Ascending aorta (tissue), 2 donors: Measurements from ENCODE around the gene ITPK1. TPM values are rescaled to one million over a fixed set of nuclear protein-coding genes. Genes with fewer than 3 reads are reported as not detected.

Experiments used
- DNase-seq, 2 donors: peaks; one replicate each; pipeline ENCODE4 v3.0.0-alpha.2; 2019; ENCODE audit warnings: low spot score in 2 of 2
- H3K27ac ChIP-seq, 2 donors: fragments of 200-600 bp; sonication (generic); one replicate each; pipeline ENCODE4 v1.5.1; 2016 to 2017; ENCODE audit warnings: mild to moderate bottlenecking in 1 of 2
- H3K27me3 ChIP-seq: fragments of 200-600 bp; sonication (generic); one replicate; pipeline ENCODE4 v1.5.1; 2017
- H3K36me3 ChIP-seq, 2 donors: fragments of 200-600 bp; sonication (generic); one replicate each; pipeline ENCODE4 v1.5.1; 2016
- H3K4me1 ChIP-seq, 2 donors: fragments of 200-600 bp; sonication (generic); one replicate each; pipeline ENCODE4 v1.5.1; 2016 to 2017; ENCODE audit warnings: mild to moderate bottlenecking in 1 of 2
- H3K4me3 ChIP-seq, 2 donors: fragments of 200-600 bp; sonication (generic); one replicate each; pipeline ENCODE4 v1.5.1; 2016 to 2017; ENCODE audit warnings: mild to moderate bottlenecking in 1 of 2
- H3K9me3 ChIP-seq, 2 donors: fragments of 200-600 bp; sonication (generic); one replicate each; pipeline ENCODE4 v1.5.1; 2016
- CTCF ChIP-seq, 3 experiments: fragments of 200-600 bp in 2 of 3; fragments of 450-650 bp in 1 of 3; sonication (generic) in 2 of 3; IDR thresholded peaks; one replicate each; pipeline ENCODE4 v1.5.1; 2016 to 2019; ENCODE audit warnings: antibody characterized with exemption in 3 of 3, mild to moderate bottlenecking in 1 of 3, moderate library complexity in 1 of 3
- intact Hi-C: fragments of 100-400 bp; cut with DNase I; formaldehyde crosslinking; loops from one replicate; pipeline ENCODE4 v1.15.1; 2023
- total RNA-seq: library from RNA; depleted of rRNA; stranded (reverse); fragments of >200 nt; gene quantifications from one replicate; pipeline ENCODE4 v1.1.0, GENCODE V29; 2016

ITPK1 gene
- total RNA-seq, 1 donor from 2014 or later = 85.3 TPM

- Histone ChIP-seq H3K9me3 (no peaks in the 10 kb centered on the region), H3K27me3 (no peaks in the 10 kb centered on the region), H3K4me3 (no peak overlapping the region), H3K27ac (no peak overlapping the region), H3K4me1 (peaks cover 0 to 3% of the 10 kb centered on the region in 2 donors), H3K36me3 (no peaks in the 10 kb centered on the region)
- DNase-seq = no peak
- no peak for TF ChIP-seq CTCF (IDR thresholded peaks at IDR 0.05)
- intact Hi-C loops = no loop called here
These were observed 91.8 kb downstream of the ITPK1 start for GRCh38 chr14:93023802-93024434.

GRCh38 chr14:93023039-93023438 is 92.7 kb downstream of the ITPK1 start:
- Histone ChIP-seq H3K9me3 (no peaks in the 10 kb centered on the region), H3K4me3 (no peak overlapping the region), H3K27me3 (no peaks in the 10 kb centered on the region), H3K4me1 (peaks cover 0 to 3% of the 10 kb centered on the region in 2 donors), H3K27ac (no peak overlapping the region), H3K36me3 (no peaks in the 10 kb centered on the region)
- no peak for TF ChIP-seq CTCF (IDR thresholded peaks at IDR 0.05)
- intact Hi-C loops = no loop called here
- DNase-seq = no peak

- no peak for DNase-seq
- Histone ChIP-seq H3K27me3 (no peaks in the 10 kb centered on the region), H3K9me3 (no peaks in the 10 kb centered on the region), H3K4me1 (peaks cover 0 to 3% of the 10 kb centered on the region in 2 donors), H3K27ac (no peak overlapping the region), H3K4me3 (no peak overlapping the region), H3K36me3 (peaks cover 0 to 7% of the 10 kb centered on the region in 2 donors)
- intact Hi-C loops = no loop called here
- TF ChIP-seq CTCF (IDR thresholded peaks at IDR 0.05) = no peak
These were observed 95.8 kb downstream of the ITPK1 start for GRCh38 chr14:93019970-93020369.

GRCh38 chr14:93019367-93019843 is 96.3 kb downstream of the ITPK1 start:
- intact Hi-C loops = no loop called here
- DNase-seq = no peak
- no peak overlapping the region for H3K27ac ChIP-seq

GRCh38 chr14:93018366-93018765 is 97.4 kb downstream of the ITPK1 start:
- Histone ChIP-seq H3K9me3 (no peaks in the 10 kb centered on the region), H3K27ac (no peak overlapping the region), H3K27me3 (no peaks in the 10 kb centered on the region), H3K4me1 (peaks cover 0 to 10% of the 10 kb centered on the region in 2 donors), H3K36me3 (peaks cover 0 to 7% of the 10 kb centered on the region in 2 donors), H3K4me3 (no peak overlapping the region)
- no peak for DNase-seq
- TF ChIP-seq CTCF (IDR thresholded peaks at IDR 0.05) = no peak
- intact Hi-C loops = no loop called here

More at GRCh38 chr14:93019367-93019843, 96.3 kb downstream of the ITPK1 start:
- H3K4me3 ChIP-seq = no peak overlapping the region
- no peaks in the 10 kb centered on the region for H3K27me3 ChIP-seq
- H3K4me1 ChIP-seq = peaks cover 0 to 3% of the 10 kb centered on the region in 2 donors
- peaks cover 0 to 7% of the 10 kb centered on the region in 2 donors for H3K36me3 ChIP-seq
- TF ChIP-seq CTCF (IDR thresholded peaks at IDR 0.05) = no peak
- H3K9me3 ChIP-seq = no peaks in the 10 kb centered on the region
